ENCODE results near the gene DCAF17.

DNA sequence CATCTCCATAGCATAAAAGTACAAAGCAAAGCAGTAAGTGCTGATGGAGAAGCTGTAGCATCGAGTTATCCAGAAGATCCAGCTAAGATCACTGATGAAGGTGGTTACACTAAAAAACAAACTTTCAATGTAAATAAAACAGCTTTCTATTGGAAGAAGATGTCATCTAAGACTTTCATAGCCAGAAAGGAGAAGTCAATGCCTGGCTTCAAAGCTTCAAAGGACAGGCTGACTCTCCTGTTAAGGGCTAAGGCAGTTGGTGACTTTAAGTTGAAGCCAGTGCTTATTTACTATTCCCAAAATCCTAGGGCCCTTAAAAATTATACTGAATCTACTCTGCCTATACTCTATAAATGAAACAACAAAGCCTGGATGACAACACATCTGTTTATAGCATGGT lies 44.2 kb upstream of the DCAF17 start:
- TF ChIP-seq, protein P1, sequence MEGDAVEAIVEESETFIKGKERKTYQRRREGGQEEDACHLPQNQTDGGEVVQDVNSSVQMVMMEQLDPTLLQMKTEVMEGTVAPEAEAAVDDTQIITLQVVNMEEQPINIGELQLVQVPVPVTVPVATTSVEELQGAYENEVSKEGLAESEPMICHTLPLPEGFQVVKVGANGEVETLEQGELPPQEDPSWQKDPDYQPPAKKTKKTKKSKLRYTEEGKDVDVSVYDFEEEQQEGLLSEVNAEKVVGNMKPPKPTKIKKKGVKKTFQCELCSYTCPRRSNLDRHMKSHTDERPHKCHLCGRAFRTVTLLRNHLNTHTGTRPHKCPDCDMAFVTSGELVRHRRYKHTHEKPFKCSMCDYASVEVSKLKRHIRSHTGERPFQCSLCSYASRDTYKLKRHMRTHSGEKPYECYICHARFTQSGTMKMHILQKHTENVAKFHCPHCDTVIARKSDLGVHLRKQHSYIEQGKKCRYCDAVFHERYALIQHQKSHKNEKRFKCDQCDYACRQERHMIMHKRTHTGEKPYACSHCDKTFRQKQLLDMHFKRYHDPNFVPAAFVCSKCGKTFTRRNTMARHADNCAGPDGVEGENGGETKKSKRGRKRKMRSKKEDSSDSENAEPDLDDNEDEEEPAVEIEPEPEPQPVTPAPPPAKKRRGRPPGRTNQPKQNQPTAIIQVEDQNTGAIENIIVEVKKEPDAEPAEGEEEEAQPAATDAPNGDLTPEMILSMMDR (IDR thresholded peaks at IDR 0.05; ENCODE audit: insufficient read depth, low read depth, low read length): no peak
- no peak for TF ChIP-seq EZH2 (IDR thresholded peaks at IDR 0.05; ENCODE audit: insufficient read depth, low read length)
